Measurements from ENCODE around the gene KRTAP10-5. TPM values are rescaled to one million over a fixed set of nuclear protein-coding genes. Genes with fewer than 3 reads are reported as not detected.

Gene KRTAP10-5
- total RNA-seq, 1 donor, result not detected

DNA sequence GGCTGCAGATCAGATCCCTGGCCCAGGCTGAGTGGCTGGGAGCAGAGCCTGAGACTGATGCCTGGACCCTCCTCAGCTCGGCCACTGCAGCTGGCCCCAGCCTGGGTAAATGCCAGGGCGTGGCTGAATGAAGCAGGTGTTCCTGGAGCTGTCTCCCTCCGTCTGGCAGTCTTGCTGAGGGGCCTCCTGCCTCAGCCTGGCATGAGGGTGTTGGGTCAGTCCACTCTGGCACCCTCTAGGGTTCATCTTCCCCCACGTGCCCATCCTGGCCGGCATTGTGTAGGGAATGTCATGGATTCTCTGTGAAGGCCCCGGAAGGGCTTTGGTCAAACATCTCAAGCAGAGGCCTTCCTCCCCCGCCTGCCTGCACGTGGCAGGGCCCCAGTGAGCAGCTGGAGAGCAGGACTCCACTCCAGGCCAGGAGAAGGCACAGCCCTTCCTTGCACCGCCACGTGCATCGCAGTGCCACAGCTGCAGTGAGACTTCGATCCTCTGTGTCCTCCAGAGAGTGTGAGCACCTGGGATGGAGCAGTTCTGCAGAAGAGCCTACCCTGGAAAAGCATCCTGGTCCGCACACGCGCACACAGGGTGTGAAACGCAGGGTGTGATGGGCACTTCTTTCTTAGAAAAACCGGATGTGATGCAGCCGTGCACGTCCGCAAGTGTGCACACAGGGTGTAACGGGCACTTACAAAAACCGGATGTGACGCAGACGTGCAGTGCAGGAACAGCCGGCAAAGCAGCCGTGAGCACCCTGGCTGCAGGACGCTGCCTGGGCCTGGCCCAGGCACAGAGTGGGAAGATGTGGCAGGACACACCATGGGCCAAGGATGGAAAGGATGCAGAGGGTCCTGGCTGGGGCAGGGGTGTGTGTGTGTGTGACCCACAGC lies 11.5 kb downstream of the KRTAP10-5 start:
- Histone ChIP-seq H3K4me1 (ENCODE audit: insufficient read depth, low read length) (no peaks in the 10 kb centered on the region), H3K4me2 (ENCODE audit: insufficient read depth, low read length) (no peak overlapping the region), H3K4me3 (ENCODE audit: insufficient read depth, low read length) (no peak overlapping the region), H3K9me3 (ENCODE audit: low read depth, low read length) (peaks cover 3% of the 10 kb centered on the region), H3K36me3 (ENCODE audit: insufficient read depth, low read length) (no peaks in the 10 kb centered on the region), H3K27me3 (ENCODE audit: insufficient read depth, low read length) (peaks cover 14% of the 10 kb centered on the region), H4K20me1 (ENCODE audit: insufficient read depth, low read length) (no peaks in the 10 kb centered on the region), H3K27ac (ENCODE audit: low read depth, low read length) (no peak overlapping the region), H2AFZ (ENCODE audit: low read length) (no peak overlapping the region), H3K79me2 (ENCODE audit: insufficient read depth, low read length) (no peaks in the 10 kb centered on the region)
- no peak for DNase-seq (ENCODE audit: insufficient read length, low spot score, missing footprints)
- TF ChIP-seq, protein P1, sequence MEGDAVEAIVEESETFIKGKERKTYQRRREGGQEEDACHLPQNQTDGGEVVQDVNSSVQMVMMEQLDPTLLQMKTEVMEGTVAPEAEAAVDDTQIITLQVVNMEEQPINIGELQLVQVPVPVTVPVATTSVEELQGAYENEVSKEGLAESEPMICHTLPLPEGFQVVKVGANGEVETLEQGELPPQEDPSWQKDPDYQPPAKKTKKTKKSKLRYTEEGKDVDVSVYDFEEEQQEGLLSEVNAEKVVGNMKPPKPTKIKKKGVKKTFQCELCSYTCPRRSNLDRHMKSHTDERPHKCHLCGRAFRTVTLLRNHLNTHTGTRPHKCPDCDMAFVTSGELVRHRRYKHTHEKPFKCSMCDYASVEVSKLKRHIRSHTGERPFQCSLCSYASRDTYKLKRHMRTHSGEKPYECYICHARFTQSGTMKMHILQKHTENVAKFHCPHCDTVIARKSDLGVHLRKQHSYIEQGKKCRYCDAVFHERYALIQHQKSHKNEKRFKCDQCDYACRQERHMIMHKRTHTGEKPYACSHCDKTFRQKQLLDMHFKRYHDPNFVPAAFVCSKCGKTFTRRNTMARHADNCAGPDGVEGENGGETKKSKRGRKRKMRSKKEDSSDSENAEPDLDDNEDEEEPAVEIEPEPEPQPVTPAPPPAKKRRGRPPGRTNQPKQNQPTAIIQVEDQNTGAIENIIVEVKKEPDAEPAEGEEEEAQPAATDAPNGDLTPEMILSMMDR (IDR thresholded peaks at IDR 0.05; ENCODE audit: extremely low read depth, low read depth, low read length), result no peak

DNA sequence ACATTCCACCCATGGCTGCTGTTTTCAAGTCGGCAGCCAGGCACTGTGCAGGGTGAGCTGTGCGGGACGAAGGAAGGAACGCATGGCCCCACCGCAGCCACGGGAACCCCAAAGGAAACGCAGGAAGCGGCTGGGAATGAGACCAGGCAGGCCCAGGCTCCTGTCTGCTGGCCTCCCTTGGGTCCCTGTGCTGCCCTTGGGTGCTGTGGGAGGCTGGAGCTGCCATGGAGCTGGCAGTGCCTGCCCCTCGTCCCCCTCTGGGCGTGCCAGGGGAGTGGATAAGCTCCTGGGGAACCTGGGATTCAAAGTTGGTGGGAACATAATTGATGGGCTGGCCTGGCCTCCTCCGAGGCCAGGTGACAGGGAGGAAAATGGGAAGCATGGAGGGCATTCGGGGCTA lies 12.1 kb downstream of the KRTAP10-5 start:
- H3K4me3 ChIP-seq (ENCODE audit: insufficient read depth, low read length), result no peak overlapping the region
- TF ChIP-seq, protein P1 (IDR thresholded peaks at IDR 0.05; ENCODE audit: extremely low read depth, low read depth, low read length), result no peak
- peaks cover 3% of the 10 kb centered on the region for H3K9me3 ChIP-seq (ENCODE audit: low read depth, low read length)
- no peaks in the 10 kb centered on the region for H3K36me3 ChIP-seq (ENCODE audit: insufficient read depth, low read length)
- H4K20me1 ChIP-seq (ENCODE audit: insufficient read depth, low read length), result no peaks in the 10 kb centered on the region
- no peaks in the 10 kb centered on the region for H3K79me2 ChIP-seq (ENCODE audit: insufficient read depth, low read length)
- DNase-seq (ENCODE audit: insufficient read length, low spot score, missing footprints), result no peak
- H3K4me2 ChIP-seq (ENCODE audit: insufficient read depth, low read length), result no peak overlapping the region
- H3K4me1 ChIP-seq (ENCODE audit: insufficient read depth, low read length), result no peaks in the 10 kb centered on the region
- H3K27ac ChIP-seq (ENCODE audit: low read depth, low read length), result no peak overlapping the region
- no peak overlapping the region for H2AFZ ChIP-seq (ENCODE audit: low read length)
- peaks cover 14% of the 10 kb centered on the region for H3K27me3 ChIP-seq (ENCODE audit: insufficient read depth, low read length)

DNA sequence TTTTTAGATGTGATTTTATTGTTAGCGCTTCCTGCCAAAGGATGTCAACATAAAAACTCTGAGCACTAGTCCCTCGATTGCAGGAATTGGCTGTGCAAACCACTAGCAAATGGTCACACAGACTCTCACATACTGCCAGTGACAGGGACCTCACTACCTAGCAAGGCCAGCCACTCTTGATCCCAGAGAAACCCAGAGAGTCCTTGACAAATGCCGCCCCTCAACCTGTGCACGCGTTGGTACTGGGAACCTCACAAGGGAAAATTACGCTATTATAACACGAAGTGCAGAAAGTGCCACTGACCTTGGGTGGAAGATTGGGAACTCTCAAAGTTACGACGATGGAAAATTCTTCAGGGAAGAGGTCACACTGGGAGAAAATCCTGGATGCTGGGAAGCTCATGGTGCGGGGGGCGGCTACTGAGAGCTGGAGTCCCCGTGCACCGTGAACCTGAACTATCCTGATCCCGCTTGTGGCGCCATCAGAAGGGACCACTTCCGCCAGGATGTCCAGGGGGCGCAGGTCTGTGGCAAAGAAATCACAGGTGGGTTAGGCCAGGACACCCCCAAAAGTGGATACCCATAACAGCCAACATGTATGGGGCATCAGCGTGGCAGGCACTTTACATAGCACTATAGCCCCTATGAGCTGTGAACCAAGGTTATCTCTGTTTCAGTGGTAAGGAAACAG lies 12.8 kb downstream of the KRTAP10-5 start:
- H3K79me2 ChIP-seq (ENCODE audit: insufficient read depth, low read length), result no peaks in the 10 kb centered on the region
- H2AFZ ChIP-seq (ENCODE audit: low read length), result no peak overlapping the region
- no peak overlapping the region for H3K4me2 ChIP-seq (ENCODE audit: insufficient read depth, low read length)
- peaks cover 13% of the 10 kb centered on the region for H3K27me3 ChIP-seq (ENCODE audit: insufficient read depth, low read length)
- H3K4me3 ChIP-seq (ENCODE audit: insufficient read depth, low read length), result no peak overlapping the region
- TF ChIP-seq, protein P1 (IDR thresholded peaks at IDR 0.05; ENCODE audit: extremely low read depth, low read depth, low read length), result no peak
- no peaks in the 10 kb centered on the region for H3K4me1 ChIP-seq (ENCODE audit: insufficient read depth, low read length)
- no peaks in the 10 kb centered on the region for H3K36me3 ChIP-seq (ENCODE audit: insufficient read depth, low read length)
- H3K9me3 ChIP-seq (ENCODE audit: low read depth, low read length), result peaks cover 3% of the 10 kb centered on the region
- no peak for DNase-seq (ENCODE audit: insufficient read length, low spot score, missing footprints)
- no peaks in the 10 kb centered on the region for H4K20me1 ChIP-seq (ENCODE audit: insufficient read depth, low read length)
- no peak overlapping the region for H3K27ac ChIP-seq (ENCODE audit: low read depth, low read length)

DNA sequence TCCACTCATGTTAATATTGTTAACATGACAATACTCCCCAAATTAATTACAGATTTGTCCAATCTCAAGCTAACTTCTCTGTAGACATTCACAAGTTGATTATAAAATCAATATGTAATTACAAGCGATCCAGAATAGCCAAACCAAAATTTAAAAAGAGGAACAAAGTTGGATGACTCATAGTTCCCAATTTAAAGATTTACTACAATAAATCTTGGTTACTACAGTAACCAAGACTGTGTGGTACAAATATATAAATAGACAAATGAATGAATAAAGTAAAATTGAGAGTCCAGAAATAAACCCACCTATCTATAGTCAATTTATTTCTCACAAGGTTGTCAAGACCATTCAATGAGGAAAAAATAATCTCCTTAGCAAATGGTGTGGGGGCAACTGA lies 14.0 kb downstream of the KRTAP10-5 start:
- Histone ChIP-seq H3K4me1 (ENCODE audit: insufficient read depth, low read length) (no peaks in the 10 kb centered on the region), H3K36me3 (ENCODE audit: insufficient read depth, low read length) (no peaks in the 10 kb centered on the region), H2AFZ (ENCODE audit: low read length) (no peak overlapping the region), H3K27me3 (ENCODE audit: insufficient read depth, low read length) (peaks cover 4% of the 10 kb centered on the region), H3K4me2 (ENCODE audit: insufficient read depth, low read length) (no peak overlapping the region), H3K27ac (ENCODE audit: low read depth, low read length) (no peak overlapping the region), H3K9me3 (ENCODE audit: low read depth, low read length) (peaks cover 2% of the 10 kb centered on the region), H4K20me1 (ENCODE audit: insufficient read depth, low read length) (no peaks in the 10 kb centered on the region), H3K4me3 (ENCODE audit: insufficient read depth, low read length) (no peak overlapping the region), H3K79me2 (ENCODE audit: insufficient read depth, low read length) (no peaks in the 10 kb centered on the region)
- no peak for DNase-seq (ENCODE audit: insufficient read length, low spot score, missing footprints)
- TF ChIP-seq, protein P1 (IDR thresholded peaks at IDR 0.05; ENCODE audit: extremely low read depth, low read depth, low read length), result no peak
